HCT116 (cell line): Measurements from ENCODE around the gene CNTNAP5. TPM values are rescaled to one million over a fixed set of nuclear protein-coding genes. Genes with fewer than 3 reads are reported as not detected.

Source experiments
- ATAC-seq: fragments of 200-7000 bp; cut with Tn5 transposase; 2 replicates; pipeline ENCODE4 v1.9.1; 2020; ENCODE audit warnings: mild to moderate bottlenecking, moderate library complexity
- BruUV-seq: library from RNA; stranded (reverse); fragments of 400-500 nt; replicated peaks from 2 replicates; lab custom pipeline; 2021; lab: Mats Ljungman, UMichigan
- CTCF ChIA-PET: fragments of 300-600 bp; sonication (Branson Sonifier 250); formaldehyde crosslinking; loops from one replicate; lab custom pipeline; 2021; ENCODE audit warnings: antibody characterized with exemption; lab: Charles Lee
- POLR2A ChIA-PET: fragments of 300-600, 350-600 bp; sonication (Branson Sonifier 250); formaldehyde crosslinking; loops from one replicate; lab custom pipeline; 2021; ENCODE audit warnings: antibody characterized with exemption; lab: Charles Lee
- RAD21 ChIA-PET, 2 experiments: fragments of 300-600 bp; sonication (Branson Sonifier 250); formaldehyde crosslinking; loops; one replicate each; lab custom pipeline; 2023; ENCODE audit warnings: low total read pairs in 2 of 2; ENCODE audit not compliant: uncharacterized antibody in 2 of 2, unreplicated experiment in 2 of 2, low non-redundant PET in 1 of 2; lab: Charles Lee
- DNase-seq: peaks from one replicate; pipeline ENCODE4 v3.0.0-alpha.2; 2010; ENCODE audit warnings: low read depth, low spot score
- H2AFZ ChIP-seq: fragments of 200-600 bp; shearing (Covaris generic), sonication (generic); 2 replicates; pipeline ENCODE4 v1.6.1; 2017; ENCODE audit warnings: low read depth, mixed run types, mixed read lengths, antibody characterized with exemption, low read length; ENCODE audit not compliant: poor library complexity, severe bottlenecking
- H3K27ac ChIP-seq: 2 replicates; pipeline ENCODE4 v1.5.1; 2012; ENCODE audit warnings: low read depth, low read length
- H3K27me3 ChIP-seq: fragments of 200-600 bp; sonication (generic); 2 replicates; pipeline ENCODE4 v1.6.1; 2016; ENCODE audit warnings: mixed run types, low read length, mixed read lengths; ENCODE audit not compliant: insufficient read depth
- H3K36me3 ChIP-seq, 2 experiments: fragments of 200-500 bp in 1 of 2; fragments of 200-600 bp in 1 of 2; sonication (Bioruptor generic) in 1 of 2; sonication (generic) in 1 of 2; 2 replicates each; pipeline versions ENCODE4 v1.5.1 to v1.6.1; 2014 to 2016; ENCODE audit warnings: low read length in 2 of 2, inconsistent platforms in 1 of 2, mixed read lengths in 1 of 2, mixed run types in 1 of 2; ENCODE audit not compliant: insufficient read depth in 2 of 2, control insufficient read depth in 1 of 2
- H3K4me1 ChIP-seq, 2 experiments: fragments of 200-600 bp in 1 of 2; sonication (generic) in 1 of 2; 2 replicates each; pipeline versions ENCODE4 v1.5.1 to v1.6.1; 2012 to 2017; ENCODE audit warnings: low read length in 2 of 2, inconsistent platforms in 1 of 2, mild to moderate bottlenecking in 1 of 2, mixed read lengths in 1 of 2, mixed run types in 1 of 2, moderate library complexity in 1 of 2; ENCODE audit not compliant: insufficient read depth in 2 of 2, control insufficient read depth in 1 of 2
- H3K4me2 ChIP-seq: fragments of 200-600 bp; sonication (generic); 2 replicates; pipeline ENCODE4 v1.6.1; 2017; ENCODE audit warnings: mixed run types, low read length, mixed read lengths
- H3K4me3 ChIP-seq, 2 experiments: fragments of 200-600 bp in 1 of 2; sonication (generic) in 1 of 2; replicated peaks in 1 of 2; 2 replicates each; pipeline ENCODE4 v1.5.1; 2011 to 2016; ENCODE audit warnings: low read length in 2 of 2, control low read depth in 1 of 2, low read depth in 1 of 2, mild to moderate bottlenecking in 1 of 2, mixed read lengths in 1 of 2, mixed run types in 1 of 2
- H3K79me2 ChIP-seq: fragments of 200-600 bp; sonication (generic); 2 replicates; pipeline ENCODE4 v1.6.1; 2017; ENCODE audit warnings: mild to moderate bottlenecking, mixed run types, low read length, moderate library complexity, mixed read lengths; ENCODE audit not compliant: insufficient read depth
- H3K9ac ChIP-seq: fragments of 200-600 bp; sonication (generic); 2 replicates; pipeline ENCODE4 v1.6.1; 2016; ENCODE audit warnings: low read length, mixed read lengths
- H3K9me2 ChIP-seq: fragments of 200-600 bp; sonication (generic), shearing (Covaris generic); 2 replicates; pipeline ENCODE4 v1.6.1; 2017; ENCODE audit warnings: mixed run types, mild to moderate bottlenecking, moderate library complexity; ENCODE audit not compliant: insufficient read depth
- H3K9me3 ChIP-seq, 2 experiments: fragments of 200-500 bp in 1 of 2; fragments of 200-600 bp in 1 of 2; sonication (Bioruptor generic) in 1 of 2; sonication (generic) in 1 of 2; 2 replicates each; pipeline ENCODE4 v1.6.1; 2014 to 2017; ENCODE audit warnings: low read length in 2 of 2, mixed read lengths in 2 of 2, inconsistent platforms in 1 of 2, low read depth in 1 of 2, mild to moderate bottlenecking in 1 of 2, mixed run types in 1 of 2, moderate library complexity in 1 of 2; ENCODE audit not compliant: control insufficient read depth in 1 of 2, insufficient read depth in 1 of 2
- H4K20me1 ChIP-seq: fragments of 200-600 bp; sonication (generic), shearing (Covaris generic); 2 replicates; pipeline ENCODE4 v1.6.1; 2017; ENCODE audit warnings: mixed run types, mild to moderate bottlenecking, moderate library complexity; ENCODE audit not compliant: insufficient read depth
- RAD21 ChIP-seq: IDR thresholded peaks from 2 replicates; pipeline ENCODE4 v1.6.1; 2012; ENCODE audit warnings: low read depth, mild to moderate bottlenecking
- REST ChIP-seq: IDR thresholded peaks from 2 replicates; pipeline ENCODE4 v1.6.1; 2012; ENCODE audit warnings: low read depth
- SIN3A ChIP-seq: IDR thresholded peaks from 2 replicates; pipeline ENCODE4 v1.6.1; 2012; ENCODE audit warnings: low read depth
- SP1 ChIP-seq: IDR thresholded peaks from 2 replicates; pipeline ENCODE4 v1.6.1; 2012; ENCODE audit warnings: low read depth
- SRF ChIP-seq: IDR thresholded peaks from 2 replicates; pipeline ENCODE4 v1.6.1; 2012; ENCODE audit warnings: low read depth
- YY1 ChIP-seq: IDR thresholded peaks from 2 replicates; pipeline ENCODE4 v1.6.1; 2011; ENCODE audit warnings: low read length, low read depth, moderate library complexity, mild to moderate bottlenecking; ENCODE audit not compliant: insufficient replicate concordance; ENCODE audit errors: extremely low read depth
- ZBTB33 ChIP-seq: IDR thresholded peaks from 2 replicates; pipeline ENCODE4 v1.6.1; 2011; ENCODE audit warnings: mild to moderate bottlenecking, low read length, moderate library complexity; ENCODE audit not compliant: insufficient replicate concordance; ENCODE audit errors: extremely low read depth
- ZNF274 ChIP-seq: fragments of 200-500 bp; sonication (Bioruptor generic); IDR thresholded peaks from 2 replicates; pipeline ENCODE4 v1.6.1; 2014; ENCODE audit warnings: mild to moderate bottlenecking, low read depth, low read length, inconsistent platforms
- intact Hi-C: fragments of 100-400 bp; cut with micrococcal nuclease; formaldehyde crosslinking; loops from 2 replicates; pipeline ENCODE4 v1.10.0; 2022
- total RNA-seq: library from RNA; stranded (reverse); gene quantifications from one replicate; pipeline ENCODE4 v1.2.1, GENCODE V29; 2021; ENCODE audit not compliant: unreplicated experiment

Gene CNTNAP5
- total RNA-seq, 1 experiment from 2014 or later, result not detected

DNA sequence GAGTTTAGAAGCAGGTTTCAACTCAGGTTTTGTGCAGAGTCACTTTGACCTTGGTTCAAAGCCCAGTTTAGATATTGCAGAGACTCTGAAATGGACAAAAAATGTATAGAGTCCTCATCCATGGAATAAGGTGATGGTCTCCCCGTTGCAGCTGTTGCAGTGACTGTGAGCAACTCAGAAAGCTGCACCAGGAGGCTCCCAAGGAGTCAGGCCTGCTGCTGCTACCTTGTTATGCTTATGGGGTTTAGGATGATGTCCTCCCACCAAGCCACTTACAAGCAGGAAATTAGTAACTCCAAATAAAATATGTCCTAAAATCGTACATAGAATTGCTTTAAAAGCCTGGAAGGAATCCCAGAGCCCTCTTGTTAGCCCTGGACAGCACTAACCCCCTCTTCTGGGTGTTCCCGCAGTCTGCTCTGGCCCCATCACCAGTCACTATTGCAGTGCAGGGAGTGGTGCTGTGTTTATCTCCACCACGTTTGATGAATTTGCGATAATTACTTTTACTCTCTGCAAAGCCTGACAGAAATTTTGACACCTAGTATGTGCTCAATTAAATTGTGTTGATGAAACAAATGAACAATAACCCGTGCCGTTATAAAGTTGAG lies 189.0 kb downstream of the CNTNAP5 start:
- H3K9ac ChIP-seq, result no peak overlapping the region
- no peaks in the 10 kb centered on the region for H3K79me2 ChIP-seq
- ChIA-PET POLR2A (no interaction called here), CTCF (no interaction called here), RAD21 (no interaction called here)
- no peaks in the 10 kb centered on the region for H3K4me1 ChIP-seq
- no peaks in the 10 kb centered on the region for H3K27me3 ChIP-seq
- no peak overlapping the region for H3K27ac ChIP-seq
- intact Hi-C loops, result no loop called here
- no peaks in the 10 kb centered on the region for H3K9me2 ChIP-seq
- H3K36me3 ChIP-seq, result no peaks in the 10 kb centered on the region
- TF ChIP-seq YY1, result no peak
- TF ChIP-seq REST, result no peak
- TF ChIP-seq SRF, result no peak
- TF ChIP-seq ZNF274, result no peak
- no peak for TF ChIP-seq RAD21
- no peak for TF ChIP-seq ZBTB33
- TF ChIP-seq SP1, result no peak
- TF ChIP-seq SIN3A, result no peak
- peaks cover 10 to 15% of the 10 kb centered on the region in 2 experiments; a peak in 2 of 4 replicates for H3K9me3 ChIP-seq
- ATAC-seq (no peak), DNase-seq (no peak)
- no peak overlapping the region for H3K4me2 ChIP-seq
- BruUV-seq, result no TSS peak
- no peaks in the 10 kb centered on the region for H4K20me1 ChIP-seq
- H2AFZ ChIP-seq, result no peak overlapping the region
- H3K4me3 ChIP-seq, result no peak overlapping the region
